CD14-positive monocyte (primary cell): ENCODE results near the gene TLNRD1. TPM values are rescaled to one million over a fixed set of nuclear protein-coding genes. Genes with fewer than 3 reads are reported as not detected.
A peak's percentile ranks its signal among the peaks of the same experiment; 100 is the strongest.

ENCODE experiments used
- DNase-seq, 3 donors: peaks; one replicate each; pipeline ENCODE4 v3.0.0-alpha.2; 2011 to 2022
- H2AFZ ChIP-seq: 2 replicates; pipeline ENCODE4 v1.6.0; 2012; ENCODE audit warnings: mild to moderate bottlenecking, low read depth, low read length, inconsistent platforms; ENCODE audit not compliant: insufficient read depth, poor library complexity, severe bottlenecking
- H3K27ac ChIP-seq, 2 donors: 1 replicate in 1 of 2; 2 replicates in 1 of 2; pipeline ENCODE4 v1.5.1; 2012 to 2013; ENCODE audit warnings: low read length in 2 of 2, control low read depth in 1 of 2, inconsistent platforms in 1 of 2, low read depth in 1 of 2, mild to moderate bottlenecking in 1 of 2
- H3K27me3 ChIP-seq, 2 donors: one replicate each; pipeline versions ENCODE4 v1.6.0 to v1.6.1; 2011 to 2013; ENCODE audit warnings: low read length in 2 of 2; ENCODE audit not compliant: control insufficient read depth in 2 of 2, insufficient read depth in 2 of 2
- H3K36me3 ChIP-seq, 2 donors: replicated peaks in 1 of 2; 1 replicate in 1 of 2; 2 replicates in 1 of 2; pipeline versions ENCODE4 v1.5.1 to v1.6.1; 2012 to 2013; ENCODE audit warnings: low read length in 2 of 2, control low read depth in 1 of 2, inconsistent platforms in 1 of 2, mild to moderate bottlenecking in 1 of 2; ENCODE audit not compliant: insufficient read depth in 2 of 2, control insufficient read depth in 1 of 2
- H3K4me1 ChIP-seq, 2 donors: 1 replicate in 1 of 2; 2 replicates in 1 of 2; pipeline versions ENCODE4 v1.5.1 to v1.6.1; 2012 to 2013; ENCODE audit warnings: low read length in 2 of 2, control low read depth in 1 of 2, inconsistent platforms in 1 of 2, mild to moderate bottlenecking in 1 of 2, moderate library complexity in 1 of 2; ENCODE audit not compliant: insufficient read depth in 2 of 2, control insufficient read depth in 1 of 2
- H3K4me2 ChIP-seq: replicated peaks from 2 replicates; pipeline ENCODE3; 2012; ENCODE audit warnings: low read length, moderate library complexity, mild to moderate bottlenecking; ENCODE audit not compliant: poor library complexity, severe bottlenecking; ENCODE audit errors: extremely low read depth
- H3K4me3 ChIP-seq, 3 experiments: fragments of 200-600 bp in 1 of 3; sonication (generic) in 1 of 3; replicated peaks in 1 of 3; 1 replicate in 2 of 3; 2 replicates in 1 of 3; pipeline ENCODE4 v1.5.1; 2011 to 2013; ENCODE audit warnings: low read length in 3 of 3, mild to moderate bottlenecking in 3 of 3, control low read depth in 2 of 3, low read depth in 2 of 3, inconsistent platforms in 1 of 3, moderate library complexity in 1 of 3
- H3K79me2 ChIP-seq: 2 replicates; pipeline ENCODE4 v1.6.0; 2012; ENCODE audit warnings: mild to moderate bottlenecking, control low read depth, inconsistent platforms, low read length, moderate library complexity; ENCODE audit not compliant: insufficient read depth
- H3K9ac ChIP-seq: 2 replicates; pipeline ENCODE4 v1.6.0; 2017; ENCODE audit warnings: low read length, mild to moderate bottlenecking; ENCODE audit not compliant: insufficient read depth, poor library complexity, severe bottlenecking
- H3K9me3 ChIP-seq, 2 donors: replicated peaks in 1 of 2; 1 replicate in 1 of 2; 2 replicates in 1 of 2; pipeline versions ENCODE4 v1.5.1 to v1.6.1; 2012 to 2013; ENCODE audit warnings: low read length in 2 of 2, control low read depth in 1 of 2; ENCODE audit not compliant: control insufficient read depth in 1 of 2, insufficient read depth in 1 of 2
- H4K20me1 ChIP-seq: 2 replicates; pipeline ENCODE4 v1.6.0; 2012; ENCODE audit warnings: mild to moderate bottlenecking, low read length, control low read depth, moderate library complexity; ENCODE audit not compliant: insufficient read depth
- H3K27ac Mint-ChIP-seq, 7 donors: one replicate each; pipeline ENCODE4 v1.8.0; 2020; ENCODE audit warnings: mild to moderate bottlenecking in 7 of 7, mixed read lengths in 7 of 7, moderate library complexity in 6 of 7, inconsistent platforms in 2 of 7
- H3K27me3 Mint-ChIP-seq, 3 donors: one replicate each; pipeline ENCODE4 v1.8.0; 2021 to 2022; ENCODE audit warnings: low read depth in 3 of 3, mild to moderate bottlenecking in 3 of 3, mixed read lengths in 3 of 3, moderate library complexity in 3 of 3, inconsistent platforms in 1 of 3
- H3K36me3 Mint-ChIP-seq, 2 donors: one replicate each; pipeline ENCODE4 v1.8.0; 2020; ENCODE audit warnings: mixed read lengths in 2 of 2, inconsistent platforms in 1 of 2, mild to moderate bottlenecking in 1 of 2
- H3K4me1 Mint-ChIP-seq: one replicate; pipeline ENCODE4 v1.8.0; 2020; ENCODE audit warnings: mild to moderate bottlenecking, mixed read lengths
- H3K4me3 Mint-ChIP-seq, 2 donors: one replicate each; pipeline ENCODE4 v1.8.0; 2020; ENCODE audit warnings: mild to moderate bottlenecking in 2 of 2, mixed read lengths in 2 of 2, moderate library complexity in 1 of 2
- H3K9me3 Mint-ChIP-seq, 7 donors: one replicate each; pipeline ENCODE4 v1.8.0; 2020 to 2022; ENCODE audit warnings: mixed read lengths in 7 of 7, mild to moderate bottlenecking in 6 of 7, moderate library complexity in 6 of 7, inconsistent platforms in 2 of 7
- WGBS: methylation state at CpG from one replicate; pipeline ENCODE4 v1.1.5; 2013; ENCODE audit warnings: missing lambda C conversion rate; ENCODE audit not compliant: insufficient coverage; 5-methylcytosine and 5-hydroxymethylcytosine counted together
- intact Hi-C, 2 donors: fragments of 100-400 bp; cut with micrococcal nuclease; formaldehyde crosslinking; loops; one replicate each; pipeline versions ENCODE4 v1.15.0 to v1.15.1; 2023
- polyA plus RNA-seq, 3 donors: library from polyadenylated mRNA; depleted of rRNA in 1 of 3; unstranded in 2 of 3; stranded (reverse) in 1 of 3; fragments of 300-500 nt in 2 of 3; fragments of >200 nt in 1 of 3; fragmentation: Illumina TruSeq in 2 of 3; gene quantifications; 1 replicate in 2 of 3; 2 replicates in 1 of 3; pipeline ENCODE4 v1.2.3, GENCODE V29; 2012 to 2021
- TF ChIP-seq, protein P1 (sequence below): fragments of 200-600 bp; IDR thresholded peaks from one replicate; pipeline ENCODE4 v1.8.0; 2022; ENCODE audit warnings: antibody characterized with exemption, mild to moderate bottlenecking

The TLNRD1 gene
- polyA plus RNA-seq, 3 donors, result 2.6 to 12.6 (median 3.4) TPM

DNA sequence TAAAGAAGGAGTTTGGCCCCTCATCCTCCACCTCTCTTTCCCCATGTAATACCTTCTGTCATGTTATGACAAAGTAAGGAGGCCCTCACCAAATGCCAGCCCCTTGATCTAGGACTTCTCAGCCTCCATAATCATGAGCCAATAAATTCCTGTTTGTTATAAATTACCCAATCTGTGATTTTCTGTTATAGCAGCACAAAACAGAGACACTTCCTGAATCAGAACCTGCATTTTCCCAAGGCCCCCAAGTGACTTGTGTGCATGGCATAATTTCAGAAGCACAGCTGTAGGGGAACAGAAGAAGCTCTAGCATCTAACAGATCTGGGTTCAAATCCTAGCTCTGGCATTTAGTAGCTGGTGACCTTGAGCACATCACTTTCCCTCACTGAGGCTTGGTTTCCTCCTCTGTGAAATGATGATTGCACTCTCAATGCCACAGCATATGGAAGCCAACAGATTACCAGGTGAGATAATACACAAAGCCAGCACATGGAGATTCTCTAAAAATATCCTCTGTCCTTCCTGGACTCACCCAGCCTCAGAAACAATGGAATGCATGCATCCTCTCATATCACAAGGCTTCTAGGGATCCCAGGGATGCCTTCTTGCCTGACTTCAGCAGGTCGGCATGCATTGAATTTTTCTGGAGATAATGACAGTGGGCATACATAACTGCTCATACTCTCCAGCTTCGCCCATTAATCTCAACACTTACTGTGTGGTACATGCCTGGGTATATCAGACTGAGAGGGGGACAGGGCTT is 26.3 kb downstream of the TLNRD1 start:
- H3K9ac ChIP-seq, result no peak overlapping the region
- H2AFZ ChIP-seq, result no peak overlapping the region
- Mint-ChIP-seq H3K27ac (no peak overlapping the region), H3K4me1 (peaks cover 57% of the 10 kb centered on the region), H3K36me3 (peaks cover 3% of the 10 kb centered on the region in 2 donors), H3K9me3 (peaks cover 0 to 5% (median 3%) of the 10 kb centered on the region in 7 donors), H3K4me3 (no peak overlapping the region), H3K27me3 (peaks cover 0 to 5% (median 0%) of the 10 kb centered on the region in 3 donors)
- intact Hi-C loops, result no loop called here
- no peak overlapping the region for H3K4me2 ChIP-seq
- no peaks in the 10 kb centered on the region for H4K20me1 ChIP-seq
- H3K79me2 ChIP-seq, result no peaks in the 10 kb centered on the region
- no peaks in the 10 kb centered on the region for H3K9me3 ChIP-seq
- H3K27me3 ChIP-seq, result no peaks in the 10 kb centered on the region
- H3K27ac ChIP-seq, result no peak overlapping the region
- DNase-seq, result peak in 1 of 3 donors; percentile 8
- WGBS, result no CpG with 5 or more reads among the region's 2 CpGs
- TF ChIP-seq, protein P1, sequence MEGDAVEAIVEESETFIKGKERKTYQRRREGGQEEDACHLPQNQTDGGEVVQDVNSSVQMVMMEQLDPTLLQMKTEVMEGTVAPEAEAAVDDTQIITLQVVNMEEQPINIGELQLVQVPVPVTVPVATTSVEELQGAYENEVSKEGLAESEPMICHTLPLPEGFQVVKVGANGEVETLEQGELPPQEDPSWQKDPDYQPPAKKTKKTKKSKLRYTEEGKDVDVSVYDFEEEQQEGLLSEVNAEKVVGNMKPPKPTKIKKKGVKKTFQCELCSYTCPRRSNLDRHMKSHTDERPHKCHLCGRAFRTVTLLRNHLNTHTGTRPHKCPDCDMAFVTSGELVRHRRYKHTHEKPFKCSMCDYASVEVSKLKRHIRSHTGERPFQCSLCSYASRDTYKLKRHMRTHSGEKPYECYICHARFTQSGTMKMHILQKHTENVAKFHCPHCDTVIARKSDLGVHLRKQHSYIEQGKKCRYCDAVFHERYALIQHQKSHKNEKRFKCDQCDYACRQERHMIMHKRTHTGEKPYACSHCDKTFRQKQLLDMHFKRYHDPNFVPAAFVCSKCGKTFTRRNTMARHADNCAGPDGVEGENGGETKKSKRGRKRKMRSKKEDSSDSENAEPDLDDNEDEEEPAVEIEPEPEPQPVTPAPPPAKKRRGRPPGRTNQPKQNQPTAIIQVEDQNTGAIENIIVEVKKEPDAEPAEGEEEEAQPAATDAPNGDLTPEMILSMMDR, result no peak
- no peaks in the 10 kb centered on the region for H3K36me3 ChIP-seq
- H3K4me3 ChIP-seq, result no peak overlapping the region
- peaks cover 57 to 64% of the 10 kb centered on the region in 2 donors for H3K4me1 ChIP-seq

DNA sequence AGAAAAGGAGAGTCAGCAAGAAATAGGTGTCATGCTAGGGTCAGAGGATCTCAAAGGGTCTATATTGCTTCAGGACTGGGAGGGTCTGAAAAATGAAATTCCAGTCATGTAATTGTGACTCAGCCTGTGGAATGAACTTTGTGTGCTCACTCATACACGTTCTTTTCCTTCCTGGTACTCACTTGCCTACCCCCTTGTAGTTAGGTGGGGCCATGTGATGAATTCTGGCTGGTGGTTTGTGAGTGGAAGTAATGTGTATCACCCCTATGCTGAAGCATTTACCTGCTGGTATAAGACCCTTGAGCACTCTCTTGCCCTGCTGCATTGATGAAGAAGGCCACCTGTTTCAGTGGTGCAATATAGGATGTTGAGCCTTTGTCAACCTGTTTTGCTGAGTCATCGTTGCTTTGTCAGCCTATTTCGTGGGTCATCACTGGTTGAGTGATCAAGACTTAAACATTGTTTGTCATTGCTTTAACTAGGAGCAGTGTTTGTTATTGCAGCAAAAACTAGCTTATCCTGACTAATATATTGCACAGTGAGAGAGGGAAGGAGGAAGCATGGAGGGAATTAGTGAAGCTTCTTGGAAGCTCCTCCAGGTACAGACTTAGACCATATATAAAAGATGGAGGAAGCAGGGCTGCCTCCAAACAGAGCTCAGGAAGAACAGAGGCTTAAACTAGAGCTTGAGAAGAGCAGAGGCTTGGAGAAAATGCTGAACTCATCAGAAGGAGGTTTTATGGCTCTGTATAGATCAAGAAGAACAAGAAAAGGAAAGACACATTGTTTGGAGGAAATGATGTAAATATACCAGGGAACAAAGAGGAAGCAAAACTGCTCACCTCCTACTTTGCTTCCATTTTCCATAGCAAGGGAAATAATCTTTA is 28.9 kb downstream of the TLNRD1 start:
- H3K9me3 ChIP-seq, result no peaks in the 10 kb centered on the region
- intact Hi-C loops, result loop anchor here in 1 of 2 donors (10.0 kb wide), 1 partner anchor 45 kb away; the partner anchor contains the start of gene MESD
- no peaks in the 10 kb centered on the region for H3K79me2 ChIP-seq
- Mint-ChIP-seq H3K9me3 (peaks cover 0 to 5% (median 3%) of the 10 kb centered on the region in 7 donors), H3K4me1 (peaks cover 34% of the 10 kb centered on the region), H3K4me3 (peak overlapping the region in 1 of 2 donors; percentile 50), H3K36me3 (peaks cover 3% of the 10 kb centered on the region in 2 donors), H3K27me3 (peaks cover 0 to 5% (median 0%) of the 10 kb centered on the region in 3 donors), H3K27ac (peak overlapping the region; percentile 48 to 88 (median 82))
- H2AFZ ChIP-seq, result no peak overlapping the region
- H3K27me3 ChIP-seq, result no peaks in the 10 kb centered on the region
- peak; percentile 29 to 70 (median 43) for DNase-seq
- H3K36me3 ChIP-seq, result no peaks in the 10 kb centered on the region
- TF ChIP-seq, protein P1, result no peak
- H3K4me1 ChIP-seq, result peaks cover 33 to 38% of the 10 kb centered on the region in 2 donors
- no peaks in the 10 kb centered on the region for H4K20me1 ChIP-seq
- no peak overlapping the region for H3K9ac ChIP-seq
- 100% methylated on average over 1 of the region's 3 CpGs for WGBS
- H3K4me3 ChIP-seq, result peak overlapping the region in 1 of 3 experiments; percentile 25
- H3K27ac ChIP-seq, result peak overlapping the region in 1 of 2 donors; percentile 35
- peak overlapping the region; percentile 31 for H3K4me2 ChIP-seq
